ENCODE data around the gene CDC26.

- TF ChIP-seq, protein P1, sequence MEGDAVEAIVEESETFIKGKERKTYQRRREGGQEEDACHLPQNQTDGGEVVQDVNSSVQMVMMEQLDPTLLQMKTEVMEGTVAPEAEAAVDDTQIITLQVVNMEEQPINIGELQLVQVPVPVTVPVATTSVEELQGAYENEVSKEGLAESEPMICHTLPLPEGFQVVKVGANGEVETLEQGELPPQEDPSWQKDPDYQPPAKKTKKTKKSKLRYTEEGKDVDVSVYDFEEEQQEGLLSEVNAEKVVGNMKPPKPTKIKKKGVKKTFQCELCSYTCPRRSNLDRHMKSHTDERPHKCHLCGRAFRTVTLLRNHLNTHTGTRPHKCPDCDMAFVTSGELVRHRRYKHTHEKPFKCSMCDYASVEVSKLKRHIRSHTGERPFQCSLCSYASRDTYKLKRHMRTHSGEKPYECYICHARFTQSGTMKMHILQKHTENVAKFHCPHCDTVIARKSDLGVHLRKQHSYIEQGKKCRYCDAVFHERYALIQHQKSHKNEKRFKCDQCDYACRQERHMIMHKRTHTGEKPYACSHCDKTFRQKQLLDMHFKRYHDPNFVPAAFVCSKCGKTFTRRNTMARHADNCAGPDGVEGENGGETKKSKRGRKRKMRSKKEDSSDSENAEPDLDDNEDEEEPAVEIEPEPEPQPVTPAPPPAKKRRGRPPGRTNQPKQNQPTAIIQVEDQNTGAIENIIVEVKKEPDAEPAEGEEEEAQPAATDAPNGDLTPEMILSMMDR (conservative IDR thresholded peaks at IDR 0.05; ENCODE audit: low read length): no peak
- TF ChIP-seq EZH2phosphoT487 (IDR thresholded peaks at IDR 0.05; ENCODE audit: borderline replicate concordance, low read depth, low read length): no peak
Observed at GRCh38 chr9:113301548-113301947, 26.2 kb upstream of the CDC26 start.

Data from OCI-LY7 (cell line).